ENCODE results near the gene MYO5A.

The MYO5A gene

GRCh38 chr15:52278636-52279367, 249.9 kb downstream of the MYO5A start:
- H3K4me3 Mint-ChIP-seq = no peak overlapping the region
- DNase-seq = no peak
- no peaks in the 10 kb centered on the region for H3K9me3 Mint-ChIP-seq
- H3K36me3 Mint-ChIP-seq (ENCODE audit: low read depth) = no peaks in the 10 kb centered on the region
- no peaks in the 10 kb centered on the region for H3K27me3 Mint-ChIP-seq
- ATAC-seq = no peak
- no peaks in the 10 kb centered on the region for H3K4me1 Mint-ChIP-seq
- H3K27ac Mint-ChIP-seq = no peak overlapping the region

GRCh38 chr15:52278135-52278534, 250.5 kb downstream of the MYO5A start:
- DNase-seq = no peak
- Mint-ChIP-seq H3K4me3 (no peak overlapping the region), H3K36me3 (ENCODE audit: low read depth) (no peaks in the 10 kb centered on the region), H3K9me3 (no peaks in the 10 kb centered on the region), H3K27ac (no peak overlapping the region), H3K4me1 (no peaks in the 10 kb centered on the region), H3K27me3 (no peaks in the 10 kb centered on the region)
- ATAC-seq = no peak

DNA sequence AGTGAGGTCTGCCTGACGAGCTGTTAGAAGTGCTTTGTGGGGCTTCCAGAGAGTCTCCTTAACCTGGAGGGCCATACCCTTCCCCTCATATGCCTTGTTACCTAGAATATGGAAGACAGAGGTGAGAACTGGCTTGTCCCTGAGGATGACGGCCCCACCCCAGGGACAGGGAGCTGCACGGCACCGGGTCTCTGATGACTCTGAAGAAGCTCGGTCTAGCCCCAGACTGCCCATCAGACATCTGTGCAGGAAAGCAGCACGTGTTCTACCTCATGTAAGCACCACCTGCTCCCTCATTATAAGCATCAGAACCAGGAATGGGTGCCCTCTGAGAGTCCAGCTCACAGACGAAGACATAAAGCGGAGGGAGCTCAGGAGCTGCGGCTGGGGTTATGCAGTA, 251.1 kb downstream of the MYO5A start:
- Mint-ChIP-seq H3K36me3 (ENCODE audit: low read depth) (no peaks in the 10 kb centered on the region), H3K4me3 (no peak overlapping the region), H3K9me3 (no peaks in the 10 kb centered on the region), H3K4me1 (no peaks in the 10 kb centered on the region), H3K27ac (no peak overlapping the region), H3K27me3 (no peaks in the 10 kb centered on the region)
- DNase-seq (no peak), ATAC-seq (no peak)

GRCh38 chr15:52276256-52276770, 252.4 kb downstream of the MYO5A start:
- no peaks in the 10 kb centered on the region for H3K27me3 Mint-ChIP-seq
- H3K4me3 Mint-ChIP-seq = no peak overlapping the region
- H3K9me3 Mint-ChIP-seq = no peaks in the 10 kb centered on the region
- ATAC-seq (no peak), DNase-seq (no peak)
- no peak overlapping the region for H3K27ac Mint-ChIP-seq
- H3K36me3 Mint-ChIP-seq (ENCODE audit: low read depth) = no peaks in the 10 kb centered on the region
- H3K4me1 Mint-ChIP-seq = no peaks in the 10 kb centered on the region

GRCh38 chr15:52263563-52264282, 265.0 kb downstream of the MYO5A start:
- H3K4me3 Mint-ChIP-seq = no peak overlapping the region
- H3K9me3 Mint-ChIP-seq = no peaks in the 10 kb centered on the region
- DNase-seq (no peak), ATAC-seq (no peak)
- peaks cover 34% of the 10 kb centered on the region for H3K4me1 Mint-ChIP-seq
- no peaks in the 10 kb centered on the region for H3K27me3 Mint-ChIP-seq
- no peaks in the 10 kb centered on the region for H3K36me3 Mint-ChIP-seq (ENCODE audit: low read depth)
- peak overlapping the region; percentile 88 for H3K27ac Mint-ChIP-seq

- Mint-ChIP-seq H3K27ac (peak overlapping the region; percentile 88), H3K4me1 (peaks cover 34% of the 10 kb centered on the region), H3K4me3 (peak overlapping the region; percentile 42), H3K27me3 (no peaks in the 10 kb centered on the region), H3K36me3 (ENCODE audit: low read depth) (no peaks in the 10 kb centered on the region), H3K9me3 (no peaks in the 10 kb centered on the region)
- ATAC-seq (no peak), DNase-seq (no peak)
Measured at GRCh38 chr15:52262364-52262763, 266.3 kb downstream of the MYO5A start.

- H3K27ac Mint-ChIP-seq = peak overlapping the region; percentile 88
- H3K4me3 Mint-ChIP-seq = peak overlapping the region; percentile 42
- peak; percentile 66 for DNase-seq
- H3K27me3 Mint-ChIP-seq = no peaks in the 10 kb centered on the region
- no peaks in the 10 kb centered on the region for H3K36me3 Mint-ChIP-seq (ENCODE audit: low read depth)
- peak; percentile 99 for ATAC-seq
- H3K9me3 Mint-ChIP-seq = no peaks in the 10 kb centered on the region
- H3K4me1 Mint-ChIP-seq = peaks cover 40% of the 10 kb centered on the region
Measured at GRCh38 chr15:52261498-52262242, 267.0 kb downstream of the MYO5A start.

DNA sequence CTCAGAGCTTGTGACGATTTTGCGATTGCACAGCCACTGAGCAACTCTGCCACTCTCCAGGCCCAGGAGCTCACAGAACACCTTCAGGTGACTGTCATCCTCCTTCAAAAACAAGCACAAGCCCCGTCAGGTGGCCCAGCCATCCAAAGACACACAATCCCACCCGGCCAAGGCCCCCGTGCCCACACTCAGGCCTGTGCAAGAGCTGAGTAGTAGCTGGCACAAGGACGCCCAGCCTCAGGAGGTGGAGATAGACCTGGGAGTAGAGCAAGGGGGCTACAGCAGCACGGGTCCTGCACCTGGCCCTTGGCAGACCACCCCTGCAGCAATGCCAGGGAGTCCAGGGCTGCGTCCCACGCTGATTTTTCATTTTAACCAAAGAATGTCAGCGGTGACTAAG, 267.7 kb downstream of the MYO5A start:
- H3K27ac Mint-ChIP-seq = peak overlapping the region; percentile 88
- H3K4me1 Mint-ChIP-seq = peaks cover 46% of the 10 kb centered on the region

GRCh38 chr15:52259503-52259902, 269.2 kb downstream of the MYO5A start:
- H3K4me3 Mint-ChIP-seq = no peak overlapping the region
- H3K4me1 Mint-ChIP-seq = peaks cover 54% of the 10 kb centered on the region
- H3K9me3 Mint-ChIP-seq = no peaks in the 10 kb centered on the region
- no peaks in the 10 kb centered on the region for H3K36me3 Mint-ChIP-seq (ENCODE audit: low read depth)
- no peaks in the 10 kb centered on the region for H3K27me3 Mint-ChIP-seq
- no peak for ATAC-seq
- H3K27ac Mint-ChIP-seq = no peak overlapping the region
- no peak for DNase-seq

More for the DNA sequence above, 267.7 kb downstream of the MYO5A start:
- H3K27me3 Mint-ChIP-seq = no peaks in the 10 kb centered on the region
- DNase-seq (no peak), ATAC-seq (no peak)
- H3K9me3 Mint-ChIP-seq = no peaks in the 10 kb centered on the region
- H3K4me3 Mint-ChIP-seq = no peak overlapping the region
- no peaks in the 10 kb centered on the region for H3K36me3 Mint-ChIP-seq (ENCODE audit: low read depth)

DNA sequence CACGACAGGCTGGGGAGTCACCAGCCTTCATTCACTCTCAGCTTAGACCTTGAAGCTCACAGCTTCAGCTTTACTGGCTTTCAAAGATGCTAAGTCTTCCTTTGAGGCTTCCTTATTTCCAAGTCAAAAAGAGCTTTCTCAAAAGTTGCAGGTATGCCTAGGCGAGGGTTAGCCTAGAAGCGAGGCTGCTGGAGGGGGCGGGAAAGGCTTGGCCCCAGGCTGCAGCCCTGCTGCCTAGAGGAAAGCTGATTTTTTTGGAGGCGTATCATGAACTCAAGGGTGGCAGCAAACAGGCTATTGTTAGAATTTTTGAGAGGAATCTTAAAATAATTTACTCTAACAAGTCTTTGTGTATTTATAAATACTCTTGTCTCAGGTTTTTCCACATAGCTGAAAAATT, 270.2 kb downstream of the MYO5A start:
- H3K27me3 Mint-ChIP-seq = no peaks in the 10 kb centered on the region
- peaks cover 53% of the 10 kb centered on the region for H3K4me1 Mint-ChIP-seq
- no peak for DNase-seq
- ATAC-seq = no peak
- no peaks in the 10 kb centered on the region for H3K9me3 Mint-ChIP-seq
- no peak overlapping the region for H3K4me3 Mint-ChIP-seq
- no peak overlapping the region for H3K27ac Mint-ChIP-seq
- H3K36me3 Mint-ChIP-seq (ENCODE audit: low read depth) = no peaks in the 10 kb centered on the region

- H3K9me3 Mint-ChIP-seq = no peaks in the 10 kb centered on the region
- no peak for DNase-seq
- no peaks in the 10 kb centered on the region for H3K27me3 Mint-ChIP-seq
- ATAC-seq = no peak
- no peaks in the 10 kb centered on the region for H3K36me3 Mint-ChIP-seq (ENCODE audit: low read depth)
- H3K27ac Mint-ChIP-seq = no peak overlapping the region
- H3K4me3 Mint-ChIP-seq = no peak overlapping the region
- peaks cover 52% of the 10 kb centered on the region for H3K4me1 Mint-ChIP-seq
Measured at GRCh38 chr15:52257734-52258062, 271.0 kb downstream of the MYO5A start.
